Prostate gland (tissue), 2 donors: ENCODE results near the gene NBAS.

Experiments used
- CTCF ChIP-seq, 4 experiments: fragments of 200-600 bp in 2 of 4; fragments of 450-650 bp in 2 of 4; sonication (generic) in 2 of 4; IDR thresholded peaks; 1 replicate in 3 of 4; 2 replicates in 1 of 4; pipeline ENCODE4 v1.5.1; 2016 to 2019; ENCODE audit warnings: antibody characterized with exemption in 4 of 4, mild to moderate bottlenecking in 2 of 4, moderate library complexity in 2 of 4
- POLR2A ChIP-seq: fragments of 450-650 bp; IDR thresholded peaks from one replicate; pipeline ENCODE4 v1.6.1; 2016; ENCODE audit warnings: antibody characterized with exemption, mild to moderate bottlenecking

GRCh38 chr2:15492773-15493325 lies 68.3 kb downstream of the NBAS start:
- TF ChIP-seq CTCF (IDR thresholded peaks at IDR 0.05), result no peak
- TF ChIP-seq POLR2A, result no peak
